DMS 273 treated with DMSO at 0.1 percent for 48 hours (cell line): ENCODE results near the gene NMU.
"Not testable (repeated sequence)": the region's sequence is repeated elsewhere in the genome, so short reads cannot be mapped to it uniquely, and the experiment has no call there.

ENCODE experiments used
- DNase-seq: peaks from one replicate; lab custom pipeline; 2025; lab: John Stamatoyannopoulos, UW

NMU gene

DNA sequence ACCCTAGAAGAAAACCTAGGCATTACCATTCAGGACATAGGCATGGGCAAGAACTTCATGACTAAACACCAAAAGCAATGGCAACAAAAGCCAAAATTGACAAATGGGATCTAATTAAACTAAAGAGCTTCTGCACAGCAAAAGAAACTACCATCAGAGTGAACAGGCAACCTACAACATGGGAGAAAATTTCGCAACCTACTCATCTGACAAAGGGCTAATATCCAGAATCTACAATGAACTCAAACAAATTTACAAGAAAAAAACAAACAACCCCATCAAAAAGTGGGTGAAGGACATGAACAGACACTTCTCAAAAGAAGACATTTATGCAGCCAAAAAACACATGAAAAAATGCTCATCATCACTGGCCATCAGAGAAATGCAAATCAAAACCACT lies 12.0 kb downstream of the NMU start:
- DNase-seq: not testable (repeated sequence)

DNA sequence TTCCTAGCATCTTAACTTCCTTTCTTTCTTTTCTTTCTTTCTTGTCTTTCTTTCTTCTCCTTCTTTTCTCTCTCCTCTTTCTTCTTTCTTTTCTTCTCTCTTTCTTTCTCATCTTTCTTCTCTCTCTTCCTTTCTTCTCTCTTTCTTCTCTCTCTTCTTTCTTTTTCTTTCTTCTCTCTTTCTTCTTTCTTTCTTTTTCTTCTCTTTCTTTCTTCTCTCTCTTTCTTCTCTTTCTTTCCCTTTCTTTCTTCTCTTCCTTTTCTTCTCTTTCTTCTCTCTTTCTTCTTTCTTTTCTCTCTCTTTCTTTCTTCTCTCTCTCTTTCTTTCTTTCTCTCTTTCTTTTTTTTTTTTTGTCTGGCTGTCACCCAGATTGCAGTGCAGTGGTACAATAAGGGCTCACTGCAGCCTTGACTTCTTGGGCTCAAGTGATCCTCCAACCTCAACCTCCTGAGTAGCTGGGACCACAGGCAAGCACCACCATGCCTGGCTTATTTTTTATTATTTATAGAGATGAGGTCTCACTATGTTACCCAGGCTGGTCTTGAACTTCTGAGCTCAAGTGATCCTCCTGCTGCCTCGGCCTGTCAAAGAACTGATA lies 17.5 kb downstream of the NMU start:
- no peak for DNase-seq

DNA sequence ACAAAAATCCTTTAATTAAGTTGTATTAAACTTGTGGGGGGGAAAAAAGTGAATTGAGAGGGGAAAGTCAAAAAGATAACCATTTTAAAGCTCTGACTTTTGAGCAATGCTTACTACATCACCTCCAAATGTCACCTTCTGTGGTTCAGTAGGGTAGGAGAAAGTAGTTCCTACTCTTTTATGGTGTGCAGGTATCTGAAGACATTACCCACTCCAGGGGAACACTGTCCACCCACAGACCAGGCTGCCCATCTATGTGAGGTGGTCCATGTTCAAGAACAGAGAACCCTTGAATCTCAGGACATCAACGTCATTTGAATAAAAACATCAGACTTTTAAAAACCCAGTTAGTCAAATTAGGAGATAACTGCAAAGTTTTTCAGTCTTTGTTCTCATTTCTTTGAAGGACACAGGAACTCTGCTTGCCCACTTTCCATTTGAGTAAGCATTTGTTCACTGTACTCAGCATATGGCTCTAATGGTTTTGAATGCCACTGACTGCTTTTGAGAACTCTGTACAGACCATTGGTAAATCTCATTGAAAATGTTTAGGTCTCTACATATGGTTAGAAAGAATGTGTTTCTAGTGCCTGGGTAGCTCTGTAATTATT lies 18.4 kb downstream of the NMU start:
- DNase-seq: no peak

DNA sequence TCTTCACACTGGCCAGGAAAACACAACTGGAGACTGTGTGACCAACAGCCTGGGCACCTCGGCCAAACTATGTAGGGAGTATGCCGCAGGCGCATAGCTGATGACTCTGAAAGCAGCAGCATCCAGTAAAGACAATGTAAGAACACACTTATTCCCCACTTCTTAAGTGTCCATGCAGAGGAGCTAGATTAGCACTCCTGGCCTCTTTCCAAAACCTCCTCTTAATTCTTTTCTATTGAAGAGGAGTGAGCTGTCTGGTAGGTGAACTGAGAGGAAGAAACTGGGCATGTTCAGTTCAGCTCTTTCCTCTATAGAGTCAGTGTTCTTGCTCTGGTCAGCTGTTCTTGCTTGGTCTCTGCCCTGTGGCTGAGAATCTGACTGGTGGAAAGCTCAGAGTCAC lies 21.1 kb downstream of the NMU start:
- DNase-seq: no peak

DNA sequence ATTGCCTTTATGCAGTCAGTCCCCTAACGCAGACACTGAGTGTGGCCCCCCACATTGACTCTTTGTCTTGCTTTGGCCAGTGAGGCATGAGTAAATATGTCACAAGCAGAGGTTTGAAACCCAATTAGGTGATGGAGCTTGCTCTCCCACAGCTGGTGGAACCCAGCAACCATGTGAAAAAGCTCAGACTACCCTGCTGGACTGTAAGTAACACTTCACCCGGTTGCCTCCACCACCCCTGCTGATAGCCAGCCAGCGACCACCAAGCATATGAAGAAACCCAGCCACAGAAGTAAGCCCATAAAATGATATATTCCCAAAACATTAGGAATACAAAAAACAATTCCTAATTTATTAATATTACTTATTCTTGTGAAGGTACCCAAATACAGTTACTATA lies 22.5 kb downstream of the NMU start:
- DNase-seq: no peak

DNA sequence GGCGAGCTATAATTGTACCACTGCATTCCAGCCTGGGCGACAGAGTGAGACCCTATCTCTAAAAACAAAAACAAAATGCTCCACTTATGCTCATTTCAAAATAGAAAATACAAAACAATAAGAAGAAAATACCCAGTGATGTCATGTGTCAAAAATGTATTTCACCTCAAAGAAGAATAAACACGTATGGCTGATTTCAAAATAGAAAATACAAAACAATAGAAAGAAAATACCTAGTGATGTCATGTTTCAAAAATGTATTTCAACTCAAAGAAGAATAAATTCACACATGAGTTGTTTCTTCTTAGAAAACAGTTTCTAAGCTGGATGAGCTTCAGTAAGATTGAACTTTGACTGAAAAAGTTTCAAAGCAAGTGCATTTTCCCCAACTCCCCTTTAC lies 23.8 kb downstream of the NMU start:
- DNase-seq: no peak

DNA sequence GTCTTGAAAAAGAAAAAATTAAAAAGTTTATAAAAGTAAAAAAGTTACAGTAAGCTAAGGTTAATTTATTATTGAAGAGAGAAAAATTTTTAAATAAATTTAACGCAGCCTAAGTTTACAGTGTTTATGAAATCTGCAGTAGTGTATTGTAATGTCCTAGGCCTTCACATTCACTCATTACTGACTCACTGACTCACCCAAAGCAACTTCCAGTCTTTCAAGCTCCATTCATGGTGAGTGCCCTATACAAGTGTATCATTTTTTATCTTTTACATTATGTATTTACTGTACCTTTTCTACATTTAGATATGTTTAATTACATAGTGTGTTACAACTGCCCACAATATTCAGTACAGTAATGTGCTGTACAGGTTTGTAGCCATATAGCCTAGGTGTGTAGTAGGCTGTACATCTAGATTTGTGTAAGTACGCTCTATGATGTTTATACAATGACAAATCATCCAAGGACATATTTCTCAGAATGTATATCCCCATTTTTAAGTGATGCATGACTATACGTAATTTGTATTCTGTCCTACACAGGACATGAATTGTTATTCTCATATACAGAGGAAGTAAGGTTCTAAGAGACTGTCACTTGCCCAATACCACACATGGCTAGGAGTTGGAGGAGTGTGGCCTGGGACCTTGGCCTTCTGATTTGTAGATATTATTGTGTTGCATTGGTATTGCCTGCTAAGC lies 24.6 kb downstream of the NMU start:
- DNase-seq: no peak

DNA sequence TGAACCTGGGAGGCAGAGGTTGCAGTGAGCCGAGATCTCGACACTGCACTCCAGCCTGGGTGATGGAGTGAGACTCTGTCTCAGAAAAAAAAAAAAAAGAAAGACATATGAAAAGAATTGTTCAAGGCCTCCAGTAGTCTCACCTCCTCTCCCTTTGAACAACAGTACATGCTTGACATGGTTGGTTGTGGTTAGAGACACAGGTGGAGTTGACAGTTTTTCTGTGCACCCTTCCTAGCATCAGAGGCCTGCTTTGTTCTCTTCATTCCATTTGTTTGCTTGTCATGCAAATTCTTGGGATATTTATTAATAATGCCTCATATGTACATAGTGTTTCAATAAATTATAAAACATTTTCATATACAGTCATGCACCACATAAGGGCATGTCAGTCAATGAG lies 25.7 kb downstream of the NMU start:
- DNase-seq: no peak

DNA sequence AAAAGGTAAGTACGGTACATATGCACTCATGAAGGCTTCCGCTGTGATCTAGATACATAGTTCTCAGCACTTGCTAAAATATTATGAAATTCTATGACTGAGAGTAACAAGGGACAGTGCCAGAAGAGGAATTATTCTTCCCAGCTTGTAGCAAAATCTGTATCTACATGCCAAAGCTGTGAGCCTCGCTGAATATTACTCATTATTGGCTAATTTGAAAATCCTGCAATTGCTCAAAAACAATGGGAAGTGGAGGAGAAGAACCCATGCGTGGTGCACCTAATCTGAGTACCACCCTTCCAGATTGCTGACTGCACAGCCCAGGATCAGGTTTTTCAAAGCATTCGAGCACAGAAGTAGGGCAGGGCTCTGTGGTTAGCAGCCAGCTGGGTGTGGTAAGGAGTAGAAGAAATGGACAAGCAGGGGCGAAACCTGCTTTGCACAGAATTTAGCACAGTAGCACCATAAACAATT lies 26.7 kb downstream of the NMU start:
- no peak for DNase-seq

DNA sequence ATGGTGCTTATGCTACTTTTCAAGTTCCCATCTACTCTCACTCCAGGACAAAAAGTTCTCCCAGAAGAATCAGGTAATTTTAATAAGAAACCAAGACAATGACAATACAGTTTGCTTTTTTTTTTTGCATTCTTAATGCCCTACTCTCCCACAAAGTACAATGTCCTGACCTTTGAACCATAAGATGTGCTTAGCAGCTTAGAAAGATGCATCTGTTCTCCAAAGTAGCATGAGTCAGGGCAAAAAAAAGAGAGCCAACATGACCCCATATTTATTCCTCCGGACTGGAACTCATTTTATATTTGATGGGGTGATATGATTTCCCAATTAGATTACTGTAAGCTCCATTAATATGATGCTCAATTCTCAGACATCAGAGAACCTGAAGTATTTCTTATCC lies 27.5 kb downstream of the NMU start:
- DNase-seq: no peak

DNA sequence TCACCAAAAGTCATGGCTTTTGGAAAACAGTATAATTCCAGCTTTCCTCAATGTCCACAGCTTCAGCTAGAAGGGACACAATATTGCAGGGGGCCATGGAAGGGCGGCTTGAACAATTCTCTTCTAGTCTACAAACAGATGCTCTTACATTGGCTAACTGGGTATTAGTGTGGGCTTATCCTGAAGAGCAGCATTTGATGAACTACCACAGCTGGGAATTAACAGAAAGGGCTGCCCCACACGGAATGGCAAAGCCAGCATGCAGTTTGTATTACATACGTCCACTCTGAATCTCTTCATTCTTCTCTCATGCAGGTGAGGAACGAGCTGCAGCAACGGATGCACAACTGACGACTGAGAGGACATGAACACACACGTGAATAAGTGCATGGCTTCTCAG lies 31.1 kb downstream of the NMU start:
- DNase-seq: no peak

DNA sequence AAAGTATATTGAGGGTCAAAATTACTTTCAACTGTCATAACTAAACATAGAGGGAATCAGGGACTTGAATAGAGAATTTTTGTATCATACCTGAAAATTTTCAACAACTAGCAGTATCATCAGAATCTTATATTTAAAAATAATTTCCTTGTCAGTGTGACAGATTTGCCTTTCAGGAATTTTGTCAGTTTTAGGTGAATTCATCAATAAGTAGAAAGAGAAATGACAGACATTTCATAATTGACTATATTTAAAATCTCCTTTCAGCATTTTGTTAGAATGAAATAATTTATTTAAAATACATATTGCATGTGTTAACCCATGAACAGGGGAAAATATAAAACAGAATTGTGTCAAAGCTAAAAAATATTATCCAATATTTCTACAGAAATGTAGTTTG lies 35.5 kb downstream of the NMU start:
- DNase-seq: no peak

DNA sequence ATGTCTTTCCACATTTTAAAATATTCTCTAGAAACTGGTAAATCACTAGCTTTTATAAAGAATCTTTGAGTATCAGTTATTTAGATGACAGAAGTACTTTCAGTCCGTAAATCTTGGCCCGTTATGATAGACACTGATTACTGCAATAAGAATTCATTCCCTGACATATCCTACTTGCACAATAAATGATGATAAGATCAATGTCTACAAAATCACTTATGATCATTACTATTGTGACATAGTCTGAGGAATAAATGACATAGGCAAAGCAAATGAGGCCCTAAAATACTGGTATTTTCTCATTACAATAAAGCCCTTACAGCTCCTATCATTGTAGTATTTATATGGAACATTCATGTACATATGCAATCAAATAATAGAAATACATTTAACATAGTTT lies 37.5 kb downstream of the NMU start:
- DNase-seq: no peak

DNA sequence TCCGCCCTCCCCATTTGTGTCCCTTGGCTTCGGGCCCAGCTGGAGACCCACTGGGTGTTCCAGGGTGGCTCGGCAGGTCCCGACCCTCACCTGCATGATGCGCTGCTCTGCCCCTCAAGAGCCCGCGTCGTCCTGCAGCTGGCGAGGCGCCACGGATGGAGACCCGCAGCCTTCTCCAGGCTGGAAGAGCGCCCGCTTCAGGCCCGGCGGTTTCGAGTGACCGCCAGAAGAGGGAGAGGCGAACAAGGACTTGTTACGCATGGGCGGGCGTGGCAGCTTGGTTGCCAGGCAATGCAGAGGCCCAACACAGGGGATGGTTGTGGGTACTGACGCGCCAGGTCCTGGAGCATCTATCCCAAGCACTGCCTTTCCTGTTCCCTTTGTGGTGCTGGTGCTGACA lies 44.1 kb downstream of the NMU start, which contains the start of gene PDCL2:
PDCL2 (minus strand) TSS at position 232 of the 400 bp plus-strand sequence; CDS start at position 96, 136 bp downstream.
- DNase-seq: no peak

DNA sequence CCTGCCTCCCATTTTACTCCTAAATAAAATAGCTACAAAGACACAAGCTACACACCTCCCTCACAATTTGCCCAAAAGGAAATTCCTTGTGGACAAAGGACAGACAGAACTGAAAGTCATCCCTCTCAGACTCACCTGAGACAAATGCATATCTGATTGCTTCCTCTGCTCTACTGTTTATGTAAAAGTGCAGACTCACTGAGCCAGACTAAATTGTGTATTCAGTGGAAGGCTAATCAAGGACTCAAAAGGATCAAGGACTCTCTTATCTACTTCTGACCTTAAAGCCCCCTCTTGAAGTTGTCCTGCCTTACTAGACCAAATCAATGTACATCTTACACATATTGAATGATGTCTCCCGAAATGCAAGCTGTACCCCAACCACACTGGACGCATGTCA lies 47.9 kb downstream of the NMU start:
- DNase-seq: no peak

DNA sequence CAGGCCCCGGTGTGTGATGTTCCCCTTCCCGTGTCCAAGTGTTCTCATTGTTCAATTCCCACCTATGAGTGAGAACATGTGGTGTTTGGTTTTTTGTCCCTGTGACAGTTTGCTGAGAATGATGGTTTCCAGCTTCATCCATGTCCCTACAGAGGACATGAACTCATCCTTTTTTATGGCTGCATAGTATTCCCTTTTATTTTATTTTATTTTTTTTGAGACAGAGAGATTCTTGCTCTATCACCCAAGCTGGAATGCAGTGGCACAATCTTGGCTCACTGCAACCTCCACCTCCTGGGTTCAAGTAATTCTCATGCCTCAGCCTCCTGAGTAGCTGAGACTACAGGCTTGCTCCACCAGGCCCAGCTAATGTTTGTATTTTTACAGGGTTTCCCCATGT lies 53.3 kb downstream of the NMU start:
- not testable (repeated sequence) for DNase-seq

DNA sequence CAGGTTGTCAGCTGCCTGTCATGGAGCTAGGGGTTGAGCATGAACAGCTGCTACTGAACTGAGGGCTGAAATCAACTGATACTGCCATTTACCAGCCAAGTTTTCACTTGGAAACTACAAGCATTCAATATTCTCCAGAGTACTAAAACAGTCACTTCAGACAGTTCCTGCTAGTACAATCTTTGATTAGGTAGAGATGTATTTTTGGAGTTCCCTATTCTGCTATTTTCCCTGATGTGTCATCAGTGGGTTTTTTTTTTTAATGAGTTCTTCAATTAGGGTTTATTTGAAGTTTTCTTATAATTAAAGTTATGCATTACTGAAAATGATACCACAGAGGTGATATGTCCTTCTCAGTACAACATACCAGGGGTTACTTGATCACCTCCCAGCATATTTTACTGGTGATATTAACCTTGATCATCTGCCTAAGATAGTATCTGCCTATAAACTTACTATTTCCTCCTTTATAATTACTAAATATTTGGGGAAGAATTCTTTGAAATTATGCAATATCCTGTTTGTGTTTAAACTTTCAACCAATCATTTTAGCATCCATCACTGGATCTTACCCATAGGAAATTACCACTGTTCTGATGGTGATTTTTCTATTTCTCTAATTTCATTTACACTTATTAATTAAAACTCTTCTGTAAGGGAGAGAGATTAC lies 57.6 kb downstream of the NMU start:
- no peak for DNase-seq

DNA sequence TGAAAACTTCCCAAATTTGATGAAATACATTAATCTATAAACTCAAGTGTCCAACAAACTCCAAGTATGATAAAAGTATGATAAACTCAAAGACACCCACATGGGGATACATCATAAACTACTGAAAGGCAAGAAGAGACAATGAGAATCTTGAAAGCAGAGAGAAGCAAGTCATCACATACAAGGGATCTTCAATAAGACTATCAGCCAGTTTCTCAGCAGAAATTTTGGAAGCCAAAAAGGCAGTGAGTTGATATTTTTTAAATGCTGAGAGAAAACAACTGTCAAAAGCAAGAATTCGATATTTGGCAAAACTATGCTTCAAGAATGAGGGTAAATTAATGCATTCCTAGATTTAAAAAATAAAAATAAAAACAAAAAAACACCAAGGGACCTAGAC lies 60.6 kb downstream of the NMU start:
- no peak for DNase-seq

DNA sequence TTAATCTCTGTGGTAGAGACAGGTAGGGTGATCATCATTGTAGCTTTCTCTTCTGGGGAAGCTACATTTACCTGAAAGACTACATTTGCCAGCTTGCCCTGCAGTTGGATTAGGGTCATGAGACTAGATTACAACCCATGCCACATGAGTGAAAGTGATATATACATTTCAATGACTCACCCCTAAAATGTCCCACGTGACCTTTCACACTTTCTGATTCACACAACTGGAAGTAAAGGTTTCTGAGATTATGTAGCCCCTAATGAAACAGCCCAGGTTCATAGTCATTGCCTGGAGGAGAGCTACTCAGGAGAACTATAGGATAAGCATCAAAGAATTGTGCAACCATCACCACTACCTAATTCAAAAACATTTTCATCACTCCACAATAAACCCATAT lies 61.8 kb downstream of the NMU start:
- DNase-seq: no peak

DNA sequence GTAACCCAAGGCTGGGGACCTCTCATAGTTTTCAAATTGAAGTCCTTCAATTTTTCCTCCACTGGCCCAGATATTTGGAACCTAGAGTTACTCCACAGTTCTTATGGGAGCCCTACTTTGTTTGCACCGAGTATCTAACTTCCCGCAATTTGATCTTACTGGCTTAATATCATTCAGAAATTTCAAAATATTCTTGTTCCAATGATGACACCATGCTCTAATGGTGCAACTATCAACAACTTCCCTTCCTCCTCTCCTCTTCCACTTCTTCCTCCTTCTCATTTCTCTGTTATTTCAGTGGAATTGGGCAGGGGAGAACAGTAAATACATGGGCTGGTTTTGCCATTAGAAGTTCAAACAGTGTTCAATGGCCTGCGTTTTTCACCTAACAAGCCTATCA lies 64.3 kb downstream of the NMU start:
- no peak for DNase-seq

DNA sequence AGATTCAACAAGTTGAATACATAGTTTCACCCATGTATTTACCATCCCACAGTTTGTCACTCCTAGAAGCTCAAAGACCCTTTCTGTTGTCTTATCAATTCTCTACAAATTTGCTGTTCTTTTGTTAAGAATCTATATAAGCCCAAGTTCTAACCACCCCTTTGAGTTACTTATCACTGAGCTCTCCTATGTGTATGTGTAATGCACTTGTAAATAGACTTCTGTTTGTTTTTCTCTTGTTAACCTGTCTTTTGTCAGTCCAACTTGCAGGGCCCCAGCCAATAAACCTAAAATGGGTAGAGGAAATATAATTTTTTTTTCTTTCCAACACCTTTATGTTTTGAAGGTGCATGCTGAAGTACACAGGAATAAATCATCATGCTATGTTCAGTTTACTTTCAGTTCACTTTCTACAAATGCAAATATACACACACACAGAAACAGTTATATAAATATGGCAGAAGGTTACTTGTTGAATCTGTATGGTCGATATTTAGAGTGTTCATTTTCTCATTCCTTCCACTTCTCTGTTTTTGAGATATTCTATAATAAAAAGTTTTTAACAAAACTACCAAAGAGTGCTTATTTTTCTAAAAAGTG lies 67.1 kb downstream of the NMU start:
- no peak for DNase-seq

DNA sequence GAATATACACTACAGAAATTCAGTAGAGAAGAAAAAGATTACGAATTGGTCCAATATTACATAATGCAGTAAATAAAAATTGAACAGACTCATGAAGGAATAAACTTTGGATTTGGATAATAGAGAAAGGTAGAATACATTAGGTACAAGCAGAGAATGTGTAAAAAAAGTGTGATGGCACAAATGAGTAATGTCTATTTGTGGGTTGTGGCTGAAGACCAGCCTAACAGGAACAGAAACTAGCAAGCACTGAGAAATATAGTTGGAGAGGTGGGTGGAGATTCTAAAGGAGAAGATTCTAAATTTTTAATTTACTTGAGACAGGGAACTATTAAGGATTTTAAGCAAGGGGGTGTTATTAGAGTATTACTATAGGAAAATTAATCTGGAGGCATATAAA lies 74.2 kb downstream of the NMU start:
- DNase-seq: no peak

DNA sequence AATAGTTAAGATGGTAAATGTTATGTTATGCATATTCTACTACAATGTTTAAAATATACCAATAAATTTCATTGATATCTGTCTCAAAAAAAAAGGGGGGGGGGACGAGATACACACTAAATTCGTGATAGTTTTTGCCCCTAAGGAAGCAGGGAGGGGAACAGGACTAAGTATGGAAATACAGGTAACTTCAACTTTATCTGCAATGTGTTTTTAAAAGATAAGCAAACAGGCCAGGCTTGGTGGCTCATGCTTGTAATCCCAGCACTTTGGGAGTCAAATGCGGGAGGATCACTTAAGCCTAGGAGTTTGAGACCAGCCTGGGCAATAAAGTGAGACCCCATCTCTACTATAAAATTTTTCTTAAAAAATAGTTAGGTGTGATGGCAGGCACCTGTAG lies 76.0 kb downstream of the NMU start:
- DNase-seq: no peak
